Tibial nerve (tissue), 3 donors: ENCODE data around the gene ARHGEF28.

ENCODE experiments used
- POLR2A ChIP-seq, 2 donors: fragments of 450-650 bp; IDR thresholded peaks; one replicate each; pipeline ENCODE4 v1.6.1; 2017; ENCODE audit warnings: antibody characterized with exemption in 2 of 2, mild to moderate bottlenecking in 2 of 2, moderate library complexity in 2 of 2
- TF ChIP-seq, protein P1 (sequence below), 5 experiments: fragments of 200-600 bp in 3 of 5; fragments of 450-650 bp in 2 of 5; sonication (generic) in 3 of 5; IDR thresholded peaks; one replicate each; pipeline ENCODE4 v1.5.1; 2016 to 2019; ENCODE audit warnings: antibody characterized with exemption in 5 of 5, mild to moderate bottlenecking in 3 of 5, moderate library complexity in 2 of 5

- TF ChIP-seq, protein P1, sequence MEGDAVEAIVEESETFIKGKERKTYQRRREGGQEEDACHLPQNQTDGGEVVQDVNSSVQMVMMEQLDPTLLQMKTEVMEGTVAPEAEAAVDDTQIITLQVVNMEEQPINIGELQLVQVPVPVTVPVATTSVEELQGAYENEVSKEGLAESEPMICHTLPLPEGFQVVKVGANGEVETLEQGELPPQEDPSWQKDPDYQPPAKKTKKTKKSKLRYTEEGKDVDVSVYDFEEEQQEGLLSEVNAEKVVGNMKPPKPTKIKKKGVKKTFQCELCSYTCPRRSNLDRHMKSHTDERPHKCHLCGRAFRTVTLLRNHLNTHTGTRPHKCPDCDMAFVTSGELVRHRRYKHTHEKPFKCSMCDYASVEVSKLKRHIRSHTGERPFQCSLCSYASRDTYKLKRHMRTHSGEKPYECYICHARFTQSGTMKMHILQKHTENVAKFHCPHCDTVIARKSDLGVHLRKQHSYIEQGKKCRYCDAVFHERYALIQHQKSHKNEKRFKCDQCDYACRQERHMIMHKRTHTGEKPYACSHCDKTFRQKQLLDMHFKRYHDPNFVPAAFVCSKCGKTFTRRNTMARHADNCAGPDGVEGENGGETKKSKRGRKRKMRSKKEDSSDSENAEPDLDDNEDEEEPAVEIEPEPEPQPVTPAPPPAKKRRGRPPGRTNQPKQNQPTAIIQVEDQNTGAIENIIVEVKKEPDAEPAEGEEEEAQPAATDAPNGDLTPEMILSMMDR (IDR thresholded peaks at IDR 0.05), result no peak
- no peak for TF ChIP-seq POLR2A (IDR thresholded peaks at IDR 0.05)
Measured at GRCh38 chr5:73781107-73781768, 155.2 kb downstream of the ARHGEF28 start.
